Aorta (tissue), 5 donors: ENCODE data around the gene KREMEN1. TPM values are rescaled to one million over a fixed set of nuclear protein-coding genes. Genes with fewer than 3 reads are reported as not detected.
"Not testable (repeated sequence)": the region's sequence is repeated elsewhere in the genome, so short reads cannot be mapped to it uniquely, and the experiment has no call there.

Experiments
- ATAC-seq: fragments of 200-7000 bp; cut with Tn5 transposase; one replicate; pipeline ENCODE4 v1.9.1; 2022; ENCODE audit warnings: moderate library complexity; ENCODE audit not compliant: low FRiP score
- DNase-seq, 2 donors: peaks; one replicate each; pipeline ENCODE4 v3.0.0-alpha.2; 2020
- H3K27ac ChIP-seq, 2 donors: one replicate each; pipeline ENCODE4 v1.5.1; 2013; ENCODE audit warnings: low read length in 2 of 2, mild to moderate bottlenecking in 2 of 2, moderate library complexity in 2 of 2, control low read depth in 1 of 2, inconsistent platforms in 1 of 2, low read depth in 1 of 2
- H3K27me3 ChIP-seq, 2 donors: one replicate each; pipeline ENCODE4 v1.6.1; 2013; ENCODE audit warnings: control low read depth in 1 of 2, low read length in 1 of 2, mild to moderate bottlenecking in 1 of 2, moderate library complexity in 1 of 2; ENCODE audit not compliant: insufficient read depth in 2 of 2, control insufficient read depth in 1 of 2
- H3K36me3 ChIP-seq, 2 donors: one replicate each; pipeline ENCODE4 v1.6.1; 2013; ENCODE audit warnings: control low read depth in 1 of 2, low read length in 1 of 2, mild to moderate bottlenecking in 1 of 2; ENCODE audit not compliant: insufficient read depth in 2 of 2, control insufficient read depth in 1 of 2
- H3K4me1 ChIP-seq, 2 donors: one replicate each; pipeline ENCODE4 v1.6.1; 2013; ENCODE audit warnings: low read length in 2 of 2, control low read depth in 1 of 2, mild to moderate bottlenecking in 1 of 2, moderate library complexity in 1 of 2; ENCODE audit not compliant: insufficient read depth in 2 of 2, control insufficient read depth in 1 of 2
- H3K4me3 ChIP-seq, 2 donors: one replicate each; pipeline ENCODE4 v1.5.1; 2013; ENCODE audit warnings: low read length in 2 of 2, control low read depth in 1 of 2, mild to moderate bottlenecking in 1 of 2
- H3K9me3 ChIP-seq: one replicate; pipeline ENCODE4 v1.6.1; 2013; ENCODE audit warnings: mild to moderate bottlenecking, low read length; ENCODE audit not compliant: control insufficient read depth
- WGBS, 2 donors: extraction: QIAGEN DNeasy Blood & Tissue Kit; methylation state at CpG; one replicate each; pipeline ENCODE4 v1.1.7; 2013; 5-methylcytosine and 5-hydroxymethylcytosine counted together
- intact Hi-C, 2 donors: fragments of 100-400 bp; cut with DNase I; formaldehyde crosslinking; loops; one replicate each; pipeline versions ENCODE4 v1.14.2 to v1.15.0; 2022
- polyA plus RNA-seq, 2 donors: library from polyadenylated mRNA; stranded (reverse); fragments of 200-250 nt; gene quantifications; one replicate each; pipeline ENCODE4 v1.2.3, GENCODE V29; 2013
- total RNA-seq, 2 donors: library from RNA; stranded (reverse); fragmentation: NEBNext Ultra II Directional; extraction: Animal tissue kit (Norgen Biotek cat#: 25700); gene quantifications; one replicate each; pipeline ENCODE4 v1.2.1, GENCODE V29; 2021
- donor health status: healthy with polysubstance abuse.
- donor health status: Bipolar disorder and iron deficiency.
- donor health status: DM: no; HTN: no; CAD: no.
- donor health status: DM: no; HTN: no; CAD: no.
- donor health status: DM: yes; HTN: yes; CAD: no.

KREMEN1 gene
- total and polyA plus RNA-seq, 4 donors, result 1.9 to 19.1 (median 8.5) TPM

GRCh38 chr22:29031227-29032011, 41.4 kb upstream of the KREMEN1 start:
- peak; percentile 92 for ATAC-seq
- intact Hi-C loops, result loop anchor here (2.0 to 10.0 kb wide), 5 partner anchors 54 to 427 kb away; partner anchors contain the start of gene ZNRF3 (in 2 of the 2)
- Histone ChIP-seq H3K36me3 (no peaks in the 10 kb centered on the region), H3K4me3 (no peak overlapping the region), H3K27me3 (no peaks in the 10 kb centered on the region), H3K4me1 (peaks cover 0 to 4% of the 10 kb centered on the region in 2 donors), H3K9me3 (no peaks in the 10 kb centered on the region), H3K27ac (peak overlapping the region; percentile 89 to 93)
- DNase-seq, result peak; percentile 83 to 86
- WGBS, 2 donors, result 24 to 25% methylated on average over 17 to 18 of the region's 18 CpGs

- ATAC-seq (no peak), DNase-seq (no peak)
- intact Hi-C loops, result loop anchor here (2.0 to 10.0 kb wide), 5 partner anchors 55 to 427 kb away; partner anchors contain the start of gene ZNRF3 (in 2 of the 2)
- WGBS, 2 donors, result 92 to 93% methylated on average over 8 of the region's 8 CpGs
- H3K36me3 ChIP-seq, result no peaks in the 10 kb centered on the region
- H3K4me3 ChIP-seq, result no peak overlapping the region
- H3K27me3 ChIP-seq, result no peaks in the 10 kb centered on the region
- no peaks in the 10 kb centered on the region for H3K9me3 ChIP-seq
- peaks cover 0 to 4% of the 10 kb centered on the region in 2 donors for H3K4me1 ChIP-seq
- peak overlapping the region; percentile 89 to 93 for H3K27ac ChIP-seq
Measured at GRCh38 chr22:29032014-29032475, 40.8 kb upstream of the KREMEN1 start.

- peak; percentile 48 for ATAC-seq
- 11 to 24% methylated on average over 2 of the region's 2 CpGs for WGBS, 2 donors
Measured at GRCh38 chr22:29032584-29032983, 40.3 kb upstream of the KREMEN1 start.

GRCh38 chr22:29037340-29037932, 35.4 kb upstream of the KREMEN1 start:
- H3K27ac ChIP-seq, result no peak overlapping the region
- DNase-seq (no peak), ATAC-seq (no peak)
- no peaks in the 10 kb centered on the region for H3K9me3 ChIP-seq
- WGBS, 2 donors, result 57% methylated on average over 4 of the region's 4 CpGs
- no peak overlapping the region for H3K4me3 ChIP-seq
- intact Hi-C loops, result loop anchor here (10.0 kb wide), 2 partner anchors 153 to 433 kb away; partner anchors contain the start of gene ZNRF3 (in 1 of the 2)
- H3K4me1 ChIP-seq, result peaks cover 0 to 4% of the 10 kb centered on the region in 2 donors
- no peaks in the 10 kb centered on the region for H3K27me3 ChIP-seq
- H3K36me3 ChIP-seq, result no peaks in the 10 kb centered on the region

More at GRCh38 chr22:29032584-29032983, 40.3 kb upstream of the KREMEN1 start:
- no peaks in the 10 kb centered on the region for H3K27me3 ChIP-seq
- peaks cover 0 to 4% of the 10 kb centered on the region in 2 donors for H3K4me1 ChIP-seq
- no peak overlapping the region for H3K4me3 ChIP-seq
- no peaks in the 10 kb centered on the region for H3K9me3 ChIP-seq
- DNase-seq, result no peak
- intact Hi-C loops, result loop anchor here (2.0 to 10.0 kb wide), 5 partner anchors 55 to 428 kb away; partner anchors contain the start of gene ZNRF3 (in 2 of the 2)
- no peaks in the 10 kb centered on the region for H3K36me3 ChIP-seq
- peak overlapping the region; percentile 49 to 76 for H3K27ac ChIP-seq

GRCh38 chr22:29039148-29039547, 33.7 kb upstream of the KREMEN1 start:
- Histone ChIP-seq H3K27me3 (no peaks in the 10 kb centered on the region), H3K9me3 (no peaks in the 10 kb centered on the region), H3K4me3 (no peak overlapping the region), H3K36me3 (no peaks in the 10 kb centered on the region), H3K4me1 (peaks cover 0 to 4% of the 10 kb centered on the region in 2 donors), H3K27ac (no peak overlapping the region)
- intact Hi-C loops, result loop anchor here (10.0 kb wide), 2 partner anchors 154 to 434 kb away; partner anchors contain the start of gene ZNRF3 (in 1 of the 2)
- no peak for DNase-seq
- WGBS, 2 donors, result 87 to 90% methylated on average over 9 of the region's 9 CpGs
- no peak for ATAC-seq

- H3K4me3 ChIP-seq, H3K27ac ChIP-seq, H3K27me3 ChIP-seq, DNase-seq, H3K36me3 ChIP-seq, ATAC-seq, H3K4me1 ChIP-seq, H3K9me3 ChIP-seq: not testable (repeated sequence)
- WGBS, 2 donors, result 92 to 95% methylated on average over 4 of the region's 4 CpGs
- intact Hi-C loops, result loop anchor here (2.0 to 10.0 kb wide), 3 partner anchors 155 to 435 kb away; partner anchors contain the start of gene ZNRF3 (in 1 of the 2)
Measured at GRCh38 chr22:29039684-29040083, 33.2 kb upstream of the KREMEN1 start.

- no peak overlapping the region for H3K27ac ChIP-seq
- peaks cover 0 to 4% of the 10 kb centered on the region in 2 donors for H3K4me1 ChIP-seq
- 22 to 23% methylated on average over 9 of the region's 9 CpGs for WGBS, 2 donors
- DNase-seq (peak in 1 of 2 donors; percentile 64), ATAC-seq (peak; percentile 90)
- H3K27me3 ChIP-seq, result no peaks in the 10 kb centered on the region
- no peak overlapping the region for H3K4me3 ChIP-seq
- H3K36me3 ChIP-seq, result no peaks in the 10 kb centered on the region
- no peaks in the 10 kb centered on the region for H3K9me3 ChIP-seq
- intact Hi-C loops, result loop anchor here (2.0 to 10.0 kb wide), 2 partner anchors 184 to 436 kb away; no protein-coding TSS in a partner anchor
Measured at GRCh38 chr22:29040385-29041275, 32.2 kb upstream of the KREMEN1 start.

GRCh38 chr22:29041408-29041807, 31.4 kb upstream of the KREMEN1 start:
- ATAC-seq (no peak), DNase-seq (peak in 1 of 2 donors; percentile 57)
- Histone ChIP-seq H3K36me3 (no peaks in the 10 kb centered on the region), H3K27me3 (no peaks in the 10 kb centered on the region), H3K4me3 (no peak overlapping the region), H3K27ac (no peak overlapping the region), H3K4me1 (peaks cover 0 to 4% of the 10 kb centered on the region in 2 donors), H3K9me3 (no peaks in the 10 kb centered on the region)
- intact Hi-C loops, result loop anchor here (2.0 to 10.0 kb wide), 2 partner anchors 185 to 437 kb away; no protein-coding TSS in a partner anchor
- 10 to 13% methylated on average over 2 of the region's 2 CpGs for WGBS, 2 donors
